Colonic mucosa (tissue), 4 donors: ENCODE data around the gene NSMF. TPM values are rescaled to one million over a fixed set of nuclear protein-coding genes. Genes with fewer than 3 reads are reported as not detected.

Experiments
- DNase-seq: peaks from one replicate; pipeline ENCODE4 v3.0.0-alpha.2; 2020
- H3K27ac ChIP-seq: fragments of 200-600 bp; one replicate; pipeline ENCODE4 v1.8.0; 2021
- H3K27me3 ChIP-seq: fragments of 200-600 bp; one replicate; pipeline ENCODE4 v1.8.0; 2021
- H3K36me3 ChIP-seq: fragments of 200-600 bp; one replicate; pipeline ENCODE4 v1.8.0; 2021
- H3K4me1 ChIP-seq: fragments of 200-600 bp; one replicate; pipeline ENCODE4 v1.8.0; 2021; ENCODE audit warnings: mild to moderate bottlenecking
- H3K4me3 ChIP-seq: fragments of 200-600 bp; one replicate; pipeline ENCODE4 v1.8.0; 2021
- H3K9ac ChIP-seq, 2 donors: one replicate each; pipeline ENCODE4 v1.7.0; 2013; ENCODE audit warnings: control low read depth in 2 of 2, low read depth in 2 of 2, low read length in 2 of 2
- H3K9me3 ChIP-seq: fragments of 200-600 bp; one replicate; pipeline ENCODE4 v1.8.0; 2021
- CTCF ChIP-seq: fragments of 200-600 bp; IDR thresholded peaks from one replicate; pipeline ENCODE4 v1.8.0; 2022; ENCODE audit warnings: antibody characterized with exemption, mild to moderate bottlenecking
- intact Hi-C: fragments of 100-400 bp; cut with DNase I; formaldehyde crosslinking; loops from one replicate; pipeline ENCODE4 v1.14.1; 2022
- total RNA-seq, 2 donors: library from RNA; stranded (reverse); fragmentation: NEBNext Ultra II Directional in 1 of 2; extraction: Animal tissue kit (Norgen Biotek cat#: 25700) in 1 of 2; gene quantifications; one replicate each; pipeline ENCODE4 v1.2.1, GENCODE V29; 2021
- donor health status: healthy.
- donor health status: DM: no; HTN: no; CAD: no.
- donor health status: DM: no; HTN: no; CAD: no.

Gene NSMF
- total RNA-seq, 2 donors from 2014 or later = 33.7 to 47.8 TPM

DNA sequence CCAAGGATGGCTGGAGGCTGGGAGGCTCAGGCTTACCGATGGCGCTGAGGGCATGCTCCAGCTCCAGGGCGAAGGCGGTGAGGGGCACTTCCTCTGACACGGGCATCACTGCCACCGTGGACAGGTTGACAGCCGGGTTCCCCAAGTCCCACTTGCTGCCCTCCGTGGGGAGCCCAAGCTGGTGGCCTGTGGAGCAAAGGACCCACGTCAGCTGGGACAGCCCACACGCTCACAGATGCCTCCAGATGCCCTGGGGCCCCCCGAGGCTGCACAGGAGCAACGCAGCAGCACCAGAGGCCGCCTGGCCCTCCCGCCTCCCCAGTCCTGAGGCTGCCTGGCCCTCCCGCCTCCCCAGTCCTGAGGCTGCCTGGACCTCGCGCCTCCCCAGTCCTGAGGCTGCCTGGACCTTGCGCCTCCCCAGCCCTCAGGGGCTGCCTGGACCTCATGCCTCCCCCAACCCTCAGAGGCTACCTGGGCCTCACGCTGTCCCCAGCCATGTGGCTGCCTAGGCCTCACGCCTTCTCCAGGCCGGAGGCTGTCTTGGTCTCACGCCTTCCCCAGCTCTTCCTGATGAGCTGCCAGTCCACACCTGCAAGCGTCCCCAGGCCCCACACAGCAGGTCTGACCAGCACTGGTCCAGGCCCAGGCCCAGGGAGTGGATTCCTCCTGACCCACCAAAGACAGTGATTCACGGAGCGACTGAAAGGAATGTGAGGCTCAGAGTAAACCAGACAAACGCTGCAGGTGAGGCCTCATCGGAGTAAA is 25.6 kb upstream of the NSMF start:
- Histone ChIP-seq H3K27me3 (no peaks in the 10 kb centered on the region), H3K9ac (no peak overlapping the region), H3K36me3 (no peaks in the 10 kb centered on the region), H3K9me3 (no peaks in the 10 kb centered on the region), H3K27ac (no peak overlapping the region), H3K4me3 (no peak overlapping the region), H3K4me1 (no peaks in the 10 kb centered on the region)
- no peak for DNase-seq
- TF ChIP-seq CTCF = no peak
- intact Hi-C loops = no loop called here

GRCh38 chr9:137482094-137482781 is 23.1 kb upstream of the NSMF start:
- no peaks in the 10 kb centered on the region for H3K9me3 ChIP-seq
- intact Hi-C loops = no loop called here
- DNase-seq = no peak

GRCh38 chr9:137480686-137481683 is 21.9 kb upstream of the NSMF start:
- H3K27me3 ChIP-seq = no peaks in the 10 kb centered on the region
- H3K36me3 ChIP-seq = no peaks in the 10 kb centered on the region
- H3K9me3 ChIP-seq = no peaks in the 10 kb centered on the region
- H3K4me3 ChIP-seq = no peak overlapping the region
- H3K9ac ChIP-seq = no peak overlapping the region
- no peak for TF ChIP-seq CTCF
- H3K4me1 ChIP-seq = no peaks in the 10 kb centered on the region
- DNase-seq = no peak
- H3K27ac ChIP-seq = no peak overlapping the region
- intact Hi-C loops = no loop called here

More at GRCh38 chr9:137482094-137482781, 23.1 kb upstream of the NSMF start:
- no peak for TF ChIP-seq CTCF
- Histone ChIP-seq H3K4me1 (no peaks in the 10 kb centered on the region), H3K4me3 (no peak overlapping the region), H3K36me3 (no peaks in the 10 kb centered on the region), H3K27ac (no peak overlapping the region), H3K9ac (no peak overlapping the region), H3K27me3 (no peaks in the 10 kb centered on the region)

DNA sequence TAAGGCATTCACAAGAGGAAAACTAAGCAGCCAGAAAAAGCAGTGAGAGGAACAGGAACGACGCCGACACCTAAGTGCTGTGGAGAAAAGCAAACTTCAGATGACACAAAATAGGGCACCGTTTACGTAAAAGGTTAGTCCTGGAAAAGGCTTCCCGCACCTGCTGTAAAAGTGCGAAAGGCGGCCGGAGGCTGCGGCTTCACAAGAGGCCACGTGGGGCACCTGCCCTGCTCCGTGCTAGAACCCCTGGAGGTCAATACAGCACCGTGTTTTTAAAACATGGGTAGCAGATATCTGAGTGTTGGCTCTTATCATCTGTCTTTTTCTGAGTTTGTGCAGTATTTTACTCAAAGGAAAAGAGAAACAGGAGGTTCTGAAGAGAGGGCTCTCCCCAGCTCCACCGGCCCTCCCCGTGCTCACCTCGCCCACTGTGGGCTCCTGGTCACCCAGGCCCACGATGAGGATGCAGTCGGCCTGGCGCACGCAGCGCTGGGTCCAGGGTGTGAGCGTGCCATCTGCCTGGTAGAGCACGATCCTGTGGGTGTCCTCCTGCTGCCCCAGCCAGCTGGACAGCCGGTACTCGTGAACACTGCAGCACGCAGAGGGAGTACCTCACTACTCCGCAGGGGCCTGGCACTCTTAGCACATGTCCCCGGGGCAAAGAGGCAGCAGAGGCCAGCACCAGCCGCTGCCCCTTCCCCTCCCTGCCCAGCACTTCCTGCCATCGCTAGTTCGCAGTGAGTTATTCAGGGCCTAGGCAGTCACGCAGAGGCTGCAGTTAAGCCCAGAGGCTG is 21.0 kb upstream of the NSMF start:
- Histone ChIP-seq H3K4me3 (no peak overlapping the region), H3K4me1 (no peaks in the 10 kb centered on the region), H3K27me3 (no peaks in the 10 kb centered on the region), H3K27ac (no peak overlapping the region), H3K36me3 (no peaks in the 10 kb centered on the region), H3K9me3 (no peaks in the 10 kb centered on the region), H3K9ac (no peak overlapping the region)
- intact Hi-C loops = no loop called here
- no peak for TF ChIP-seq CTCF
- no peak for DNase-seq
